Nucleus accumbens (tissue), 56 donors: ENCODE data around the gene NACC2.
"Not testable (repeated sequence)": the region's sequence is repeated elsewhere in the genome, so short reads cannot be mapped to it uniquely, and the experiment has no call there.

Experiments
- DNase-seq, 56 donors: peaks; one replicate each; lab custom pipeline; 2025; lab: John Stamatoyannopoulos, UW

NACC2 gene

GRCh38 chr9:136083558-136084062 is 11.5 kb downstream of the NACC2 start:
- no peak for DNase-seq

DNA sequence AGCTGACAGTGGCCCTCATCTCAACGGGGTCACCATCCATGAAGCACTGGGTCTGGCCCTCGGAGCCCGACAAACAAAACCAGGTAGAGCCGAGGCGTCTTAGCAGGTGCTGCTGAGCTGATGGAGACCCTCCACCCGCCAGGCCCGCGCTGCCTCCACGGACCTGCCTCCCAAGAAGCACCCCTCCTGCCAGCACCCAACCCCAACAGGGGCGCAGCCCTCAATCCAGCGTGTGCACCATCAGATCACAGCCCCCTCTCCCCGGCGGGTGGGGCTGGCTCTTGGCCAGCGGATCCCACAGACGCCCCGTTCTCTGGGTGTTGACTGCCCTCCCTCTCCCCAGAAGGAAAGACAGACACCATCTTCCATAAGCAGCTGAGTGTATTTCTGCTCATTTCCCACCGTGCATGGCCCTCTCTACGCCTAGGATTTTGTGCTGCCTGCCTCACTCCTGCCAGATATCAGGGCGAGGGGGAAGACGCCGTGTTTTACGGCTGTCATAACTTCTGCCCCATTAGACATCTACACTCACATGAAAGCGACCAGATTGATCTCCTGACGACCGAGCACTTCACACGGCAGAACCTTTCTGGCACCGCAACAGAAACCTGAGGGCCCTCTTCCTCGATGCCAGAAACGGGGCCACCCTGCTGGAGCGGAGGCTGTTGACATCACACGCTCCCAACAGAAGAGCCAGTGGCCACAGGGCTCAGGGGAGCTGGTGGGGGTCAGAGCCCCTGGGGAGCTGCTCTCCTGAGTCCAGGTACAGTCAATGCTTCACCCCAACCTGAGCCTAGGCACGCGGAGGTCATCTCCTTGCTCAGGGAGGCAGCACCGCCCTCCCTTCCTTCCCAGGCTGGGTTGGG is 12.4 kb downstream of the NACC2 start:
- DNase-seq: no peak

- no peak for DNase-seq
Observed at GRCh38 chr9:136081826-136082495, 13.1 kb downstream of the NACC2 start.

- no peak for DNase-seq
Observed at GRCh38 chr9:136081113-136081825, 13.8 kb downstream of the NACC2 start.

GRCh38 chr9:136080716-136081112 is 14.4 kb downstream of the NACC2 start:
- DNase-seq: no peak

DNA sequence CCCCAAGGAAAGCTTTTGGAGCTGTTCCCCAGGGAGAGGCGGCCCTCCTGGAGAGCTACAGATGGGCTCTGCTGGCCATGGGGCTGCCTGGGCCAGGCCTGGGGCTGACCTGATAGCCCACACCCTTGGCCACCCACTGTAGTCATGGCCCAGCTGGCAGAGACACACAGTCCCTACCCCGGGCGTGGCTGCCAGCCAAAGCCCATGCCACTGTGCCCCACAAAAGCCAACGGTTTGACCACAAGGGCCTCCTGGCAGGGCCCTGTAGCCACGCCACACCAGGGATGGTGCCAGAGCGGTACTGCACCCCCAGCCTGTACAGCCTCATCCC is 15.2 kb downstream of the NACC2 start:
- DNase-seq: peak in 4 of 56 donors; percentile 20 to 39 (median 29)

- DNase-seq: no peak
Observed at GRCh38 chr9:136079211-136079915, 15.7 kb downstream of the NACC2 start.

- no peak for DNase-seq
Observed at GRCh38 chr9:136078498-136079011, 16.5 kb downstream of the NACC2 start.

DNA sequence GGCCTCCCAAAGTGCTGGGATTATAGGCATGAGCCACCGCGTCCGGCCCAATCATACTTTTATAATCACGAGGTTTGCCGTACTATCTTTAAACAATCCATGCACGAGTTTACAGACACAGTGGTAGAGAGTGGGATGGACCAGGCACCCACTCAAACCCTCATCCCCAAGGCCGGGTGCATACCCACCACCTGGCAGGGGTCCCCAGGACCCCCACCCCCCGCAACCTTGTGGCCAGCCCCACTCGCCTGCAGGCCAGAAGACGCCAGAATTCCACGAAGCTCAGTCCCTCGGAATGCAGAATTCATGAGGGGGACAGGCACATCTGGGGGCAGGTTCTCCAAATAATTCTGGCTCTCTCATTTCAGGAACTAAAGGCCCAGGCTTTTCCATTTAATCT is 17.1 kb downstream of the NACC2 start:
- DNase-seq: no peak

DNA sequence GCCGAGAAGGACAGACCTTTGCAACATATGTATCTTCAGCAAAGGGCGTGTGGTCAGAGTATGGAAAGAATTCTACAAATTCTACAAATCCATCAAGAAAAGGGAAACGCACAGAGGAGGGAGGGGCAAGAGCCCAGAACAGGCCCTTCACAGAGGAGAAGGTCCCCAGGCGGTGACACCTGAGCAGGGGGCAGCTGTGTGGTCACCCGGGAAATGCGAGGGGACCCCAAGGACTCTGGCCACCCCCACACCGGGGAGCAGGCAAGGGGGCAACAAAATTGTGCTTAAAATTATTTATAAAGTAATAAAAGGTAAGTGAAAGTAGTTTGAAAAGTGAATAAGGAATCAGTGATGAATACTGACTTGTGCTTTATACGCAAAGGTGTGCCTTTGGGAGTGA is 17.6 kb downstream of the NACC2 start:
- no peak for DNase-seq

DNA sequence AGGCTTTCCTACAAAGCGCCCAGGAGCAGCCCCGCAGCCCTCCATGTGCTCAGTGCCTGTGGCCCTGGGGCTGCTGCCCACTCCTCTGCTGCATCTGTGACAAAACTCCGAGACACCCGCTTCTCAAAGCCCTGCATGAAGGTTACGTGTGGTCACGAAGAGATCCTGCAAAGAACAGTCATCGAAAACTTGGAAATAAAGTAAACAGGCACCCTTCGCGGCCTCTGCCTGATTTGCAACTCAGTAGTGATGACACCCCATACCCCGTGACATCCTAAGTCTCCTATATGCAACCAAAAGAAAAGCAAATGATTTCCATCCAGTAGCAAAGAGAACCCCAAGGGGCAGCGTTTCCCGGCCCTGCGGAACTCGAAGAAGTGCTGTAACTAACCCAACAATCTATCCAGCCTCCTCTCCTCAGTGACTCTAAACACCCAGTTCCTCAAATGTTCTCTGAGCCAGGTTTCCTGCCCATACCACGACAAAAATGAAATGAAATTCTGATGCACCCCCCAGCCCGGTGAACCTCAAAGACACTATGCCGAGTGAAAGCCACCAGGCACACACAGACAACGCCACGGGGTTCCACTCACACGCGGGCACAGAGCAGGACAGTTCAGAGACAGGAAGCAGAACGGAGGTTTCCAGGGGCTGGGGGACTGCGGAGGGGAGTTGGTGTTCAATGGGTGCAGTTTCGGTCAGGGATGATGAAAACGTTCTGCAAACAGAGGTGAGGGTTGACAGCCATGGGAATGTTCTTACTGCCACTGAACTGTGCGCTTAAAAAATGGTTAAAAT is 19.0 kb downstream of the NACC2 start:
- DNase-seq: no peak

DNA sequence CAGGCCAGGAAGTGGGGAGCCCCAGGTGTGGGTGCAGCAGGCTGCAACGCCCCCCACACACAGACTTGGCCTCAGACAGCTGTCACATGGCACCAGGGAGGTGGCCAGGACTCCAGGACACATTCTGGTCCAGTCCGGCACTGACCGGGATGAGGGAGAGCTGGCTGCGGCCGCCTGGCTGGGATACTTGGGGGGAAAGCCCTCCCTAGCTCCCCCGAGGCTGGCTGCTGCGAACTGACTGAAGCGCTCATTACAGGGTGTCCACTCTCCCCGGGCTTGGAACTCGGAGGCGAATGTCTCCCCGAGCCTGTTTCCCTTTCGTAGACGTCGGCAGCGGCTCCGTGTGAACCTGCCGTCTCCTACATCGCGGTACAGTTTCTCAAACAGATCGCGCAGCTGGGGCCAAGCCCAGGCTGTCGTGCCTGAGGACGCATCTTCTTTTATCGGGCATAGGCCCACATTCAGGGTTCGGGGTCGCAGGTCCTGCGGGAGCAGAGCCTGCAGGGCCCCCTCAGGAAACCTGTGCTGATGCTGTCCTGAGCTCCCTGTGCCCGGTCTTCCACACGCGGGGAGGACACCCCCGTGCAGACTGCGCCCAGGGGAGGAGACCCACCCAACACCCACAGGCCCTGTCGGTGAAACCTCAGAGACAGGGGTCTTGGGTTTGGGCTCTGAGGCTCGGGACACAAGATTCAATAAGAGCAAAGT is 19.8 kb downstream of the NACC2 start:
- no peak for DNase-seq

- DNase-seq: no peak
Observed at GRCh38 chr9:136074706-136075105, 20.4 kb downstream of the NACC2 start.

- DNase-seq: no peak
Observed at GRCh38 chr9:136062657-136063439, 32.2 kb downstream of the NACC2 start.

GRCh38 chr9:136061916-136062315 is 33.2 kb downstream of the NACC2 start:
- DNase-seq: not testable (repeated sequence)

GRCh38 chr9:136061405-136061804 is 33.7 kb downstream of the NACC2 start:
- no peak for DNase-seq

DNA sequence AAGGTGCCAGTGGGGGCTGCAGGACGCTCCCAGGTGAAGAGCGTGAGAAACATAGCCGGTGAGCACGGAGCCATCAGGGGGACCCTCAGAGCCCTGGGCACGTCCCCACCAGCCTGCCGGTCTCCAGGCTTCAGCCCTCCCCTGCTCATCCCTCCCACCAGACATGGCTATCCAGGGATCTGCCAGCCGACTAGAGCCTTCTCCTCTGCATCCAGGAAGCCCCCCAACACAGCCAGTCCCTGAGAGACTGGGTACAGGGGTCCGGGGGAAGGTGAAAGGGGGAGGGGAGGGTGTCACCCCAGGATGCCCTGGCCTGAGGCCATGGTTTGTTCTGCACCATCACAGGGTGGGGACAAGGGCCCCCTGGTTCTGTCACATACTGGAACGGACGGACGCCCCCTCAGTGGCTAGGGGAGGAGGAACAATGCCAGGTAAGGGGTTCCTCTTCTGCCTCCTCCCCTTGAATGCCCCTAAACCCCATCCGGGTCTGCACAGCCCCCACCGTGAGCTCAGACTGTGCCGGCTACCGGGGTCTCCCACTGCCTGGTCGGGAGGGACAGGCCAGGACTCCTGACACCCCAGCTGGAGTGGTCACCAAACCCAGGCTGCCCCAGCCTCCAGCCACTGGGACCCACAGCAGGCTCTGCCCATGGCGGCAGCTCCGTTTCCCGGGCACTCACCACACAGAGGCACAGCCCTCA is 34.3 kb downstream of the NACC2 start:
- DNase-seq: no peak
